CD8-positive, alpha-beta memory T cell (primary cell): ENCODE results near the gene CHMP5. TPM values are rescaled to one million over a fixed set of nuclear protein-coding genes. Genes with fewer than 3 reads are reported as not detected.

Experiments
- CTCF ChIA-PET: fragments of 350-600 bp; sonication (Branson Sonifier 250); formaldehyde crosslinking; loops from one replicate; lab custom pipeline; 2021; ENCODE audit warnings: antibody characterized with exemption; lab: Charles Lee
- POLR2A ChIA-PET: fragments of 350-600 bp; sonication (Branson Sonifier 250); formaldehyde crosslinking; loops from one replicate; lab custom pipeline; 2021; ENCODE audit warnings: antibody characterized with exemption; lab: Charles Lee
- DNase-seq, 5 donors: peaks; one replicate each; pipeline versions ENCODE4 v3.0.0 to v3.0.0-alpha.2; 2020 to 2022; ENCODE audit warnings: mixed read lengths in 1 of 5
- H3K27ac ChIP-seq: one replicate; pipeline ENCODE4 v1.7.0; 2013; ENCODE audit warnings: low read depth, mild to moderate bottlenecking, low read length, moderate library complexity
- H3K27me3 ChIP-seq: 2 replicates; pipeline ENCODE4 v1.7.0; 2013; ENCODE audit warnings: low read length, mild to moderate bottlenecking; ENCODE audit not compliant: insufficient read depth, poor library complexity, severe bottlenecking
- H3K36me3 ChIP-seq: 2 replicates; pipeline ENCODE4 v1.7.0; 2013; ENCODE audit warnings: mild to moderate bottlenecking, low read length, moderate library complexity; ENCODE audit not compliant: insufficient read depth
- H3K4me1 ChIP-seq: 2 replicates; pipeline ENCODE4 v1.7.0; 2013; ENCODE audit warnings: mild to moderate bottlenecking, low read length, moderate library complexity; ENCODE audit not compliant: insufficient read depth
- H3K4me3 ChIP-seq: 2 replicates; pipeline ENCODE4 v1.7.0; 2013; ENCODE audit warnings: mild to moderate bottlenecking, low read length
- H3K9me3 ChIP-seq: 2 replicates; pipeline ENCODE4 v1.7.0; 2013; ENCODE audit warnings: mild to moderate bottlenecking, low read length
- H3K27ac Mint-ChIP-seq, 8 donors: one replicate each; pipeline ENCODE4 v1.8.0; 2020 to 2021; ENCODE audit warnings: mixed read lengths in 8 of 8, mild to moderate bottlenecking in 6 of 8, inconsistent platforms in 3 of 8, moderate library complexity in 3 of 8
- H3K27me3 Mint-ChIP-seq, 2 donors: one replicate each; pipeline ENCODE4 v1.8.0; 2020 to 2021; ENCODE audit warnings: mixed read lengths in 2 of 2, mild to moderate bottlenecking in 1 of 2, moderate library complexity in 1 of 2
- H3K36me3 Mint-ChIP-seq, 3 donors: one replicate each; pipeline ENCODE4 v1.8.0; 2020 to 2021; ENCODE audit warnings: mixed read lengths in 3 of 3, inconsistent platforms in 1 of 3, mild to moderate bottlenecking in 1 of 3
- H3K4me1 Mint-ChIP-seq, 3 donors: one replicate each; pipeline ENCODE4 v1.8.0; 2020 to 2021; ENCODE audit warnings: mixed read lengths in 3 of 3, inconsistent platforms in 1 of 3, mild to moderate bottlenecking in 1 of 3
- H3K4me3 Mint-ChIP-seq, 7 donors: one replicate each; pipeline ENCODE4 v1.8.0; 2020 to 2021; ENCODE audit warnings: mixed read lengths in 7 of 7, mild to moderate bottlenecking in 6 of 7, moderate library complexity in 4 of 7, inconsistent platforms in 2 of 7
- H3K9me3 Mint-ChIP-seq, 5 donors: one replicate each; pipeline ENCODE4 v1.8.0; 2020 to 2022; ENCODE audit warnings: mixed read lengths in 5 of 5, mild to moderate bottlenecking in 3 of 5, moderate library complexity in 2 of 5, inconsistent platforms in 1 of 5
- polyA plus RNA-seq: library from polyadenylated mRNA; unstranded; fragments of 300-500 nt; fragmentation: Illumina TruSeq; gene quantifications from one replicate; pipeline ENCODE4 v1.2.3, GENCODE V29; 2021
- total RNA-seq, 2 experiments: library from RNA; stranded (reverse); gene quantifications; one replicate each; pipeline ENCODE4 v1.2.3, GENCODE V29; 2021

Gene CHMP5
- total and polyA plus RNA-seq, 3 experiments from 2014 or later: 42.6 to 55.0 (median 54.3) TPM

DNA sequence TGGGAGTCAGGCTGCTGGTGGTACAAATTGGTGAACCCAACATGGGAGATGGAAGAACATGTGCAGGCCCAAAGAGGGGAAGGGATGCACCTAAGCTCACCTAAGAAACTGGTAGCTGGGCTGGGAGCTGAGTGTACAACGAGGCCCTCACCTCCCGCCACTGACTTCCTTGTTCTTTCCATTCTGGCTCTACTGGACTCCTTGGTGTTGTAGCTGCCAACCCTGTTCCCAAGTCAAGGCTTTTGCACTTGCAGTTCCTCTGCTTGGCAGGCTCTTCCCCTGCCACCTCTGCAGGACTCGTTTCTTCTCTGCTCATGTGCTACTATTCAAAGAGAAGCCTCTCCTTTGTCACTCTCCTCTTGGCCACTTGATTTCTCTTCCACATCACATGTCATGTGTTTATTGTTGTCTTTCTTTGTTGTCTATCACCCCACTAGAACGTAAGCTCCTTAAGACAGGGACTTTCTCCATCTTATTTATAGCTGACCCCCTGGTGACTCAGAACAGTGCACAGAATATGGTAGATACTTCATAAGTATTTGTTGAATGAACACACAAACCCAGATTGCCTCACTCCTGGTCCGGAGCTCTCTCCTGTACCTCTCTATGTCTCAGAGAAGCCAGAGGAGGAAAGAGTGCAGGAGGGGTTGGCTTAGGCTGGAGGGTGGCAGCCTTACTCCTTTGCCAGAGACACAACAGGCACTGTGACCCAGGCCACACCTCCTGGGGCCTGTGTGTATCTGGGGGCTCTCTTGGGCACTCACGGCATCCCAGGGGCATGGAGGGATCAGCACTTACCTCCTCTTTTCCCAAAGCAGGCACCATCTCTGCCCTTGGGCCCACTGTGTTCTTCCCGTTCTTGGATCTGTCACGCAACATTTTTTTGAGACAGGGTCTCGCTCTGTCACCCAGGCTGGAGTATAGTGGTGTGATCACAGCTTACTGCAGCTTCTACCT, 30.1 kb upstream of the CHMP5 start:
- H3K27ac Mint-ChIP-seq: no peak overlapping the region
- Histone ChIP-seq H3K9me3 (no peaks in the 10 kb centered on the region), H3K27ac (no peak overlapping the region), H3K36me3 (no peaks in the 10 kb centered on the region), H3K4me3 (no peak overlapping the region), H3K27me3 (no peaks in the 10 kb centered on the region), H3K4me1 (no peaks in the 10 kb centered on the region)
- ChIA-PET CTCF (interaction anchor here (0.8 to 1.6 kb wide), 2 partner anchors 65 to 84 kb away, joined by 3 read pairs; no protein-coding TSS in a partner anchor), POLR2A (no interaction called here)
- H3K27me3 Mint-ChIP-seq: peaks cover 8 to 15% of the 10 kb centered on the region in 2 donors
- DNase-seq: no peak
- H3K36me3 Mint-ChIP-seq: peaks cover 0 to 4% (median 0%) of the 10 kb centered on the region in 3 donors
- H3K4me1 Mint-ChIP-seq: peaks cover 0 to 1% (median 1%) of the 10 kb centered on the region in 3 donors
- no peaks in the 10 kb centered on the region for H3K9me3 Mint-ChIP-seq
- H3K4me3 Mint-ChIP-seq: no peak overlapping the region

DNA sequence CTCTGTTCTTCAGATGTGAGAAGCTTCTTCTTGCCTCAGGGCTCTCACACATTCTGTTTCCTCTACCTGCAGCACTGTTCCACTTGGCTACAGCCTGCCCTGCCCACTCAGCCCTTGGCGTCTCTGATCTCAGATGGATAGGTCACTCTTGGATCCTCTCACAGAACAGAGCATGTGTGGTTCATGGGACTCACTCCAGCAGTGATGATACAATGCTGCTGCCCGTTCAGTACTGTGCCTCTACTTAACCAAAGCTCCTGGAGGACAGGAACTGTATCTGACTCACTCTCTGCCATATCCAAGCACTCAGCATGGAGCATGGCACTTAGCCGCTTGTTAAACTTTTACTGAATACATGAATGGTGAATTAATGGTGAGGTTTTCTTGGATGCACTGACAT, 28.3 kb upstream of the CHMP5 start:
- POLR2A ChIA-PET: no interaction called here
- no peak overlapping the region for H3K27ac Mint-ChIP-seq
- Histone ChIP-seq H3K9me3 (no peaks in the 10 kb centered on the region), H3K36me3 (no peaks in the 10 kb centered on the region), H3K4me1 (no peaks in the 10 kb centered on the region), H3K27ac (no peak overlapping the region), H3K27me3 (no peaks in the 10 kb centered on the region), H3K4me3 (no peak overlapping the region)
- peaks cover 0 to 4% (median 2%) of the 10 kb centered on the region in 3 donors for H3K36me3 Mint-ChIP-seq
- H3K4me1 Mint-ChIP-seq: peaks cover 0 to 3% (median 2%) of the 10 kb centered on the region in 3 donors
- peaks cover 6 to 23% of the 10 kb centered on the region in 2 donors for H3K27me3 Mint-ChIP-seq
- no peak overlapping the region for H3K4me3 Mint-ChIP-seq
- CTCF ChIA-PET: interaction anchor here (1.2 to 1.5 kb wide), 2 partner anchors 10 to 132 kb away, joined by 3 to 4 read pairs; no protein-coding TSS in a partner anchor
- no peak for DNase-seq
- no peaks in the 10 kb centered on the region for H3K9me3 Mint-ChIP-seq

DNA sequence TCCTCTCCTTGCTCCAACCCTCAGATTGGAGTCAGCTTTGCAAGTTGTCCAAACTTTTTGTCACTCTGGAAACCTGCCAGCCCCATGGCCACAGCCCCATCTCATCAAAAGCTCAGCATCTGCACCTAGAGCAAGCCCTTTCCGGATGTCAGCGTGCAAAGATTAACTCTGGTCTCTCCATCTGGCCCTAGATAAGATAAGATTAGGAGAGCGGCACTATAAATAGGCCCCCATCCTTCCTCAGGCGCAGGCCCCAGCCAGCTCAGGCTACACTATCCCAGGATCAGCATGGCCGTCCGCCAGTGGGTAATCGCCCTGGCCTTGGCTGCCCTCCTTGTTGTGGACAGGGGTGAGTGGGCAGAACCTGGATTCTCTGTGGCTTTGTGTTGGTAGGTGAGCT, 24.9 kb upstream of the CHMP5 start, which contains the start of gene SPINK4:
Gene SPINK4 (plus strand): TSS at position 247 of the 400 bp plus-strand sequence. CDS start 42 bp downstream, at position 289.
- POLR2A ChIA-PET: interaction anchor here (0.7 kb wide), 1 partner anchor 50 kb away, joined by 4 read pairs; no protein-coding TSS in a partner anchor
- Histone ChIP-seq H3K4me1 (no peaks in the 10 kb centered on the region), H3K27me3 (no peaks in the 10 kb centered on the region), H3K36me3 (no peaks in the 10 kb centered on the region), H3K9me3 (no peaks in the 10 kb centered on the region), H3K4me3 (no peak within 1 kb of the TSS), H3K27ac (no peak within 1 kb of the TSS)
- Mint-ChIP-seq H3K27me3 (peaks cover 6 to 20% of the 10 kb centered on the region in 2 donors), H3K27ac (peak within 1 kb of the TSS in 2 of 8 donors; percentile 23 to 87), H3K4me3 (peak within 1 kb of the TSS in 1 of 7 donors; percentile 24), H3K36me3 (peaks cover 0 to 2% (median under 1%) of the 10 kb centered on the region in 3 donors), H3K4me1 (peaks cover 0 to 3% (median 2%) of the 10 kb centered on the region in 3 donors), H3K9me3 (no peaks in the 10 kb centered on the region)
- no peak for DNase-seq
- CTCF ChIA-PET: interaction anchor here (1.3 kb wide), 1 partner anchor 14 kb away, joined by 4 read pairs; no protein-coding TSS in a partner anchor

GRCh38 chr9:33241298-33241697, 23.6 kb upstream of the CHMP5 start:
- CTCF ChIA-PET: no interaction called here
- POLR2A ChIA-PET: no interaction called here
- H3K9me3 Mint-ChIP-seq: no peaks in the 10 kb centered on the region

DNA sequence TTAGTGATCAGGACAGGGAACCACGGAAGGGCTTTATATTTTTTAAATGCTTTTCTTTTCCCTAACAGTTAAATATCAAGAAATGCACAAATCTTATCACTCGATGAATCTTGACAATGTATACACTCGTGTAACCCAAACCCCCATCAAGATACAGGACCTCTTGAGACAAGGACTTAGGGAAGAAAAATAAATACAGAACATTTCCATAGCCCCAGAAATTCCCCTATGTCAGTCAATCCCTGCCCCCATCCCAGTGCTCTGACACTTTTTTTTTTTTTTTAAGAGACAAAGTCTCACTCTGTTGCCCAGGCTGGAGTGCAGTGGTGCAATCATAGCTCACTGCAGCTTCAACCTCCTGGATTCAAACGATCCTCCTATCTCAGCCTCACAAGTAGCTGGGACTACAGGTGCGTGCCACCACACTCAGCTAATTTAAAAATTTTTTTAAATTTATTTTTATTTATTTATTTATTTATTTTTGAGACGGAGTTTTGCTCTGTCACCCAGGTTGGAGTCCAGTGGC, 22.2 kb upstream of the CHMP5 start:
- Histone ChIP-seq H3K27me3 (no peaks in the 10 kb centered on the region), H3K4me1 (no peaks in the 10 kb centered on the region), H3K27ac (no peak overlapping the region), H3K36me3 (no peaks in the 10 kb centered on the region), H3K4me3 (no peak overlapping the region), H3K9me3 (no peaks in the 10 kb centered on the region)
- no peak for DNase-seq
- Mint-ChIP-seq H3K9me3 (no peaks in the 10 kb centered on the region), H3K36me3 (peaks cover 1 to 9% (median 4%) of the 10 kb centered on the region in 3 donors), H3K27ac (peak overlapping the region in 1 of 8 donors; percentile 3), H3K27me3 (peaks cover 2 to 7% of the 10 kb centered on the region in 2 donors), H3K4me1 (peaks cover 0 to 3% (median 2%) of the 10 kb centered on the region in 3 donors), H3K4me3 (no peak overlapping the region)
- CTCF ChIA-PET: no interaction called here
- POLR2A ChIA-PET: no interaction called here

More at GRCh38 chr9:33241298-33241697, 23.6 kb upstream of the CHMP5 start:
- Histone ChIP-seq H3K4me1 (no peaks in the 10 kb centered on the region), H3K9me3 (no peaks in the 10 kb centered on the region), H3K27ac (no peak overlapping the region), H3K4me3 (no peak overlapping the region), H3K27me3 (no peaks in the 10 kb centered on the region), H3K36me3 (no peaks in the 10 kb centered on the region)
- H3K36me3 Mint-ChIP-seq: peaks cover 0 to 2% (median 0%) of the 10 kb centered on the region in 3 donors
- H3K27ac Mint-ChIP-seq: no peak overlapping the region
- peaks cover 2 to 13% of the 10 kb centered on the region in 2 donors for H3K27me3 Mint-ChIP-seq
- H3K4me1 Mint-ChIP-seq: peaks cover 0 to 3% (median 2%) of the 10 kb centered on the region in 3 donors
- no peak for DNase-seq
- H3K4me3 Mint-ChIP-seq: no peak overlapping the region

DNA sequence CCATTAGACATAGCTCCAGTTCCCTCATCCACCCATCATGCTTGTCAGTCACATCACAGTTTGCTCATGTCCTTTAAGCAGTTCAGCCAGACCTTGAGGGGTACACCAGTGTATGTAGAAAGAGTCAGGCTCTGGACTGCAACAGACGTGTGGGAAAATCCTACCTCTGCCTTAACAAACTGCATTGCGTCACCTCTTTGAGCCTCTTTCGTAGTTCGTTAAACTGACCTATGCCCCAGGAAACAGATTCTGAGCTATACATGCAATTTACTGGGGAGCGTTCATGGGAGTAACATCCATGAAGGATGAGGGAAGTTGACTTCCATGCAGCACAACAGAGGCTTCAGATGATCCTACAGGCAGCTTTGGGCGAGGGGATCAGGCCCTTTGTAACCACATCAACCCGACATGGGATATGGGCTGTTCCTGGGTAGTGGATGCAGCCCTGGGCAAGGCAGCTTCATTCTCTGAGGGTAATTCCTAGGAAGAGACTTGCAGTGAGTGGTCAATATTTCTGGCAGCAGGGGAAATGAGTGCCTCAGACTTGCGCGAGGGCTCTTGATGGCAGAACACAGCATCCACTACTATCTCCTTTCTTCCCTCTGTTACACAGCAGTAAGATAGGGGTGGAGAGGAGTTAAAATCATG, 20.6 kb upstream of the CHMP5 start:
- Histone ChIP-seq H3K9me3 (no peaks in the 10 kb centered on the region), H3K27me3 (no peaks in the 10 kb centered on the region), H3K4me3 (no peak overlapping the region), H3K27ac (no peak overlapping the region), H3K36me3 (no peaks in the 10 kb centered on the region), H3K4me1 (no peaks in the 10 kb centered on the region)
- Mint-ChIP-seq H3K9me3 (no peaks in the 10 kb centered on the region), H3K36me3 (peaks cover 4 to 12% (median 12%) of the 10 kb centered on the region in 3 donors), H3K27me3 (peaks cover 2 to 7% of the 10 kb centered on the region in 2 donors), H3K4me3 (no peak overlapping the region), H3K4me1 (peaks cover 0 to 3% (median 2%) of the 10 kb centered on the region in 3 donors), H3K27ac (no peak overlapping the region)
- no peak for DNase-seq
- ChIA-PET POLR2A (no interaction called here), CTCF (interaction anchor here (1.5 kb wide), 1 partner anchor 9 kb away, joined by 3 read pairs; no protein-coding TSS in a partner anchor)

GRCh38 chr9:33245341-33245740, 19.5 kb upstream of the CHMP5 start:
- H3K9me3 Mint-ChIP-seq: no peaks in the 10 kb centered on the region
- H3K4me1 ChIP-seq: no peaks in the 10 kb centered on the region
- H3K36me3 Mint-ChIP-seq: peaks cover 4 to 14% (median 13%) of the 10 kb centered on the region in 3 donors
- H3K27me3 Mint-ChIP-seq: peaks cover 2 to 7% of the 10 kb centered on the region in 2 donors
- no peaks in the 10 kb centered on the region for H3K4me1 Mint-ChIP-seq
- H3K4me3 Mint-ChIP-seq: no peak overlapping the region
- H3K27ac Mint-ChIP-seq: peak overlapping the region in 1 of 8 donors; percentile 62
- ChIA-PET CTCF (interaction anchor here (1.5 kb wide), 1 partner anchor 8 kb away, joined by 3 read pairs; no protein-coding TSS in a partner anchor), POLR2A (no interaction called here)
- no peaks in the 10 kb centered on the region for H3K36me3 ChIP-seq
- no peak overlapping the region for H3K27ac ChIP-seq
- H3K9me3 ChIP-seq: no peaks in the 10 kb centered on the region
- H3K4me3 ChIP-seq: no peak overlapping the region
- no peaks in the 10 kb centered on the region for H3K27me3 ChIP-seq
- DNase-seq: no peak
